ENCODE results near the gene NSUN7. TPM values are rescaled to one million over a fixed set of nuclear protein-coding genes. Genes with fewer than 3 reads are reported as not detected.
"Not testable (repeated sequence)": the region's sequence is repeated elsewhere in the genome, so short reads cannot be mapped to it uniquely, and the experiment has no call there.

NSUN7 gene
- total RNA-seq, 1 experiment from 2014 or later = not detected

- DNase-seq (ENCODE audit: extremely low read depth, low read depth) = no peak
These were observed 62.6 kb downstream of the NSUN7 start for GRCh38 chr4:40812386-40812785.

DNA sequence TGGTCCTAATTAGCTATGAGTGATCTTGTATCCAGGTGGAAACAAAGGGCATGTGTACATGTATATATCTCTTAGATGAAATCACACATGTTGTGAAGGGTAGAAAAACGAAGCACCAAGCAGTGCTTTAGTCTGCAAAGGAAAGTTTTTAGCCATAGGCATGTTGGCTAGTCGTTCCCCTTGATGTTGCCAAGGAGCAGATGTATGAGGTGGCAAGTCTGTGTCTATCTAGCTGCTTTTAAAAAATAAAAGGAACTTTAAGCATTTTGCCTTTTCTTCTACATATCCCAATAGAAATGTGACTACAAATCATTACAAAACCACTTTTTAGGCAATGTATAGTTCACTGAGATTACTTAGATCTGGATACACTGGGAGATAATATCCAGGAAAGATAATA is 63.1 kb downstream of the NSUN7 start:
- no peak for DNase-seq (ENCODE audit: extremely low read depth, low read depth)

DNA sequence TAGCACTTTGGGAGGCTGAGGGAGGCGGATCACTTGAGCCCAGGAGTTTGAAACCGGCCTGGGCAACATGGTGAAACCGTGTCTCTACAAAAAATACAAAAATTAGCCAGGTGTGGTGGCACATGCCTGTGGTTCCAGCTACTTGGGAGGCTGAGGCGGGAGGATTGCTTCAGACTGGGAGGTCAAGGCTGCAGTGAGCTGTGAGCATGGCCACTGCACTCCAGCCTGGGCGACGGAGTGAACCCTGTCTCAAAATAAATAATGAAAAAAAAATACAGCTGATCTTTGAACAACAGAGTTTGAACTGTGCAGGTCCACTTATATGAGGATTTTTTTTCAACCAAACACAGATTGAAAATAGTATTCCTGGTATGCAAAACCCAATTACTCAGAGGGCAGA is 67.4 kb downstream of the NSUN7 start:
- DNase-seq (ENCODE audit: extremely low read depth, low read depth) = not testable (repeated sequence)

- DNase-seq (ENCODE audit: extremely low read depth, low read depth) = no peak
These were observed 70.3 kb downstream of the NSUN7 start for GRCh38 chr4:40820101-40820500.

DNA sequence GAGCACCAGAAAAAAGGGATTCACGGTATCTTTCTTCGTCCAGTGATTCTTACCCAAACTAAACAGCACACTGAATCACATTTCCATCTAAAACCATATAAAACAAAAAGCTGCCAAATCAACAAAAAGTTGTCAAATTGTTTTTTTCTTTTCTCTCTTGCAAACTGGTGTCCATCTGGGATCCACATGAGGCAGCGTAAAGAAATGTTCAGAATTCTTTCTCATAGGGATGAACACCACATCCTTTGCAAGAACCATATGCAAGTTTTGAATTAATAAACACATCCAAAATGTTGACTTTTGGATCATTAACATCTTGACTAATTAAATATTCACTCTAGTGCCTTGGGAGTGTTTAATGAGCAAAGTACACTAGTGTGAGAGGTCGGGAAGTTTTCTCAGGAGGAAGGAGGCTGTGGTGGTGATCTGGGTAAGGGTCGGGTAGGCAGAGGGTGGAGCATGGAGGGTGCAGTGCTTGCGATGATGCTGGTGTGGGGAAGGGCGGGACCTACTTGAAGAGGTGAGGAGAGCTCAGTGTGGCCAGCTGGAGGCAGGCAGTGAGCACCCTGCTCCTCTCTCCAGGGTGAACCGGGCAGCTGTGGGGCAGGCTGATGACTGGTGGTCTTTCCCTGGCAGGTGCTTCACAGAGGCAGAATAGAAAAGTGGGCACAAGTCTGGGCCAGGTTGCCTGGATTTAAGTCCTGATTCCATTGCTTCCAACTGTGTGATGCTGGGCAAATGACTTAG is 72.8 kb downstream of the NSUN7 start:
- DNase-seq (ENCODE audit: extremely low read depth, low read depth) = no peak

DNA sequence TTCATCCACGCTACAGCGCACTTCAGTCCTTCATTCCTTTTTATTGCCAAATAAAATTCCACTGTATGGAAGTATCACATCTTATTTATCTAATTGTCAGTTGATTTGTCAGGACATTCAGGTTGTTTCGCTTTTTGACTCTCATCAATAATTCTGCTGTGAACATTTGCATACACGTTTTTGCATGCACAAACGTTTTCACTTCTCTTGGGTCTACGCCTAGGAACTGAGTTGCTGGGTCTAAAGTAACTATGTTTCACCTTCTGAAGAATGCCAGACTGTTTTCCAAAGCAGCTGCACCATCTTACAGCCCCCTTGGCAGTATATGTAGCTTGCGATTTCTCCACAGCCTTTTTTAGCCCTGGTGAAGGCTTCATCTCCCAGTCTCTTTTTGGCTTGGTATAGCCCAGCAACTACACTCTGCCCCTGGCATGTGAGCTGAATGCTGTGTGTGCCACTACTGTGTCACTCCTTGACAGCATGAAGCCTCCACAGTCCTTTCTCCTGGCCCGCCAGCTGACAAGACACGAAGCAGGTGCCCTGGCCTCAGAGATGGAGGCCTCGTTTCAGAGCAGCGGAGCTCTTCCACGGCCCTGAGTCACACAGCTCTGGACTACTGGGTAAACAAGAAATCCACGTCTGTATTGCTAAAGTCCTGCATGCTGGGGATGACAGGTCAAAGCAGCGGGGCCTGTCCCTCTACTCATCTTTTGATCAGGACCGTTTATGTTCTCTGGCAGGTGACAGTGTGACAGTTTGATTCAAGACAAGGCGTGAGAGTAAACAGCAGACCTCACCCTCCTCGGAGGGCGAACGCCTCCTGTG is 75.5 kb downstream of the NSUN7 start:
- DNase-seq (ENCODE audit: extremely low read depth, low read depth) = no peak

GRCh38 chr4:40826821-40827220 is 77.1 kb downstream of the NSUN7 start:
- DNase-seq (ENCODE audit: extremely low read depth, low read depth) = no peak

DNA sequence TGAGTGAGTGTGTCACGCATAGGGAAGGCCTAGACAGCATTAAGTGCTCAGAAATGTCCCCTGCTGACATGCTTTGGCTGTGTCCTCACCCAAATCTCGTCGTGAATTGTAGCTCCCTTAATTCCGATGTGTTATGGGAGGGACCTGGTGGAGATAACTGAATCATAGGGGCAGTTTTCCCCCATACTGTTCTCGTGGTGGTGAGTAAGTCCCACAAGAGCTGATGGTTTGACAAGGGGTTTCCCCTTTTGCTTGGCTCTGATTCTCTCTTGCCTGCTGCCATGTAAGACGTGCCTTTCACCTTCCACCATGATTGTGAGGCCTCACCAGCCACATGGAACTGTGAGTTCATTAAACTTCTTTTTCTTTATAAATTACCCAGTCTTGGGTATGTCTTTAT is 78.0 kb downstream of the NSUN7 start:
- no peak for DNase-seq (ENCODE audit: extremely low read depth, low read depth)

- no peak for DNase-seq (ENCODE audit: extremely low read depth, low read depth)
These were observed 78.9 kb downstream of the NSUN7 start for GRCh38 chr4:40828661-40829060.

DNA sequence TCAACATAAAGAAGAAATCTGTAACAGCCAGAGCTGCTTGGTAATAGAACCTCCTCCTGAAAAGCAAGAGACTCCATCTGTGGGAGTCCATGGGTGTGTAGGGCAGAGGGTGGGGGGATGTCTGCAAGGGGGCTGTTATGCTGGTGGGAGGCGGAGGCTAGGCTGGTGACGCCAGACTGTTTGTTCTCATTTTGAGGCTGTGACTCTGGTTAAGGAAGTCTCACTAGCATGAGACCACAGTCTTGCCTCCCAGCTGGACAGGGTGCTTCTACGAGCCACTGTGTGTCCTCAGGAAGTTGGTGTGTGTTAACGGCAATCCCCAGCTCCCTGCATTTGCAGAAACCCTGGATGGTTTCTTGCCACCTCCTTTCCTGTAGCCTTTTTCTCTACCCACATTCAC is 79.8 kb downstream of the NSUN7 start:
- no peak for DNase-seq (ENCODE audit: extremely low read depth, low read depth)

- DNase-seq (ENCODE audit: extremely low read depth, low read depth) = no peak
These were observed 81.6 kb downstream of the NSUN7 start for GRCh38 chr4:40831146-40831907.

DNA sequence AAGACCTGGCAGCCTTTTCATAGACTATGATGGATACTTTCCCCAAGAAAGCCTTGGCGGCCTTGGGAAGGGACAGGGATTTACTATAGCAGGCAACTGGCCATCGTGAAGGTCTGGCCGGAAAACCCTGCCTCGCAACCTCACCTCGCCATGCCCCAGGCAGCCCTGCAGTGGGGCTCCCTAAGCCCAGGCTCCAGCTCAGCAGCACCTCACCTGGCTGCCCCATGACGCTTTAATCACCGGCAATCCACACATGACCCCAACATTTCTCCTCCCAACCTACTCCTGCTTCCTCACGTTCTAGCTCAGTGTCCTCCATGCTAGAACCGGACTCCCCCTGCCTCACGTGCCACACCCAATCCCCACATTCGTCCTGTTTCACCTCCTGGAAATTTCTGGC is 82.4 kb downstream of the NSUN7 start:
- no peak for DNase-seq (ENCODE audit: extremely low read depth, low read depth)

GRCh38 chr4:40833212-40833611 is 83.5 kb downstream of the NSUN7 start:
- no peak for DNase-seq (ENCODE audit: extremely low read depth, low read depth)

DNA sequence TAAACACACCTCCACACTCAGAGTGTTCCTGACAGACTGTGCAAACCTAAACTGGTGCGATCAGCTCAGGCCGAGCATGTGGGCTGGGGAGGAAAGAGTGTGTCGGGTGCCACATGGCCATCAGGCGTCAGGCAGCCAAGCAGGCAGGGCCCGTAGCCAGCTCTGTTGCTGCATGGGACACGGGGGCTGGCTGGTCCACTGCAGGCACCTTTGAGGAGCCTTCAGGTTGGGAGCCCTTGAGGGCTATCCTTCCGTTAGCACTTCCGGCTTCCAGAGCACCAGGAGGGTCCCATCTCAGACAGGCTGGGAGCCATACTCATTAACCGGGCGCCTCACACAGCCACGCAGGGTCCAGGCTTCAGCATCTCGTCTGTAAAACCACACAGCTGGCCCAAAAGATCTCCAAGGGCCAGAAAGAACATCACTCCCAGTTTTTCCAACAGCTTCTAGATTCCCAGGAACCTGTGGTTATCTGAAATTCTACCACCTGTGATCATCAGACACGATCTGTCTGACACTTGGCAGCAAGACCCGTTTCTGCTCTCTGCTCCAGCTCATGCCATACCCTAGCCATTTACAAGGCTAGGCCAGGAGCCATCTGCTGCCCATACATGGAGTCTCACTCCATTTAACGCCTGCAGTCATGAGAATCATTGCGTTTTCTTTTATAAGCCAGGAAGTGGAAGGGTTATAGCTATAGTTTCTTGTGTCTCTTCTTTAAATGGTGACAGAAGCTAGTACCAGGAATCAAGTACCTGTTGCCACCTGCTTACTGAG is 87.5 kb downstream of the NSUN7 start:
- no peak for DNase-seq (ENCODE audit: extremely low read depth, low read depth)

DNA sequence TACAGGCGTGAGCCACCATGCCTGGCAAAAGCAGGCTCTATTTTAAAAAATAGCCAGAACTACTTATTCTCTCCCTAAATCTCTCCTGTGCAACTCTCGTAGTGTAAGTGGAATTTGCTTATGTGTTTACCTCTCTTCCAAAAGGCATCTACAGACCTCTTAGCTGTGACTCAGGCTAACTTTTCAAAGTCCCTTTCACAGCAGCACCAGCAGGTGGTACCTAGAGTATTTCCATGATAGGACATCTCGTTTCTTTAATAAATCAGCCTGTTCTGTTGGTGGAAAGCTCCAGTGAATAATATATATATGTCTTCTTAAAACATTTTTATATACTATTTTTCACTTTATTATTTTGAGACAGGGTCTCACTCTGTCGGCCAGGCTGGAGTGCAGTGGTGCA is 89.0 kb downstream of the NSUN7 start:
- no peak for DNase-seq (ENCODE audit: extremely low read depth, low read depth)

DNA sequence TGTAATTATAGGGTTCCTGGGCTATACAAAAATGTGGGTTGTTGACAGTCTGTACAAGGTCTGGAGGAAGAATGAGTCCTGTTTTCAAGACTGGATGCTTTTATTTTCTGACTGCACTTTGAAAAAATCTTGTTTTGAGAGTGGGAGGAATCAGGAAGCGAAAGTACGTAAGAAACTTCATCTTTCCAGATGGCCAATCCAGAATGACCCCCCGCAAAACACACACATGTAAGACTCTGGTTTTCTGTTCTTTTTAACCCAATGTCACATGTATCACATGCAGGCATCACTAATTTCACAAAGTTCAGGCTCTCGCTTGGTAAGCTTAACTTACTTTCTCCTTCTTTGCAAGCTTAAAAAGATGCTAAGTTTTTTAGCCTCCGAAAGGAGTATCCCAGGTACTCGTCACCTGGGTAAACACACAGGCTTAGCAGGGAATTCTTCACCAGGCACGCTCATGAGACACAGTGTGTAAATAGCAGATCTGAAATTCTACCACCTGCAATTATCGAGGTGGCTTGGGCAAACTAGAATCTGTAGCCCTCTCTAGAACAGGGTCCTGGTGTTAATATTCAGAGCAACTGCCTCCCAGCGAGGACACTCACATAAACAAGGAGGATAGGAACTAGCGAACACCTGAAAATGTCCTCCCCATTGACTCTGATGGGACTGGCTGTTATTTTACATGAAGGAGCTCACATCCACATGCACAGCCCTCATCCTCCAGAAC is 90.7 kb downstream of the NSUN7 start:
- DNase-seq (ENCODE audit: extremely low read depth, low read depth) = no peak

- DNase-seq (ENCODE audit: extremely low read depth, low read depth) = peak; percentile 79
These were observed 91.3 kb downstream of the NSUN7 start for GRCh38 chr4:40840985-40841571.

- no peak for DNase-seq (ENCODE audit: extremely low read depth, low read depth)
These were observed 92.6 kb downstream of the NSUN7 start for GRCh38 chr4:40842318-40842717.

DNA sequence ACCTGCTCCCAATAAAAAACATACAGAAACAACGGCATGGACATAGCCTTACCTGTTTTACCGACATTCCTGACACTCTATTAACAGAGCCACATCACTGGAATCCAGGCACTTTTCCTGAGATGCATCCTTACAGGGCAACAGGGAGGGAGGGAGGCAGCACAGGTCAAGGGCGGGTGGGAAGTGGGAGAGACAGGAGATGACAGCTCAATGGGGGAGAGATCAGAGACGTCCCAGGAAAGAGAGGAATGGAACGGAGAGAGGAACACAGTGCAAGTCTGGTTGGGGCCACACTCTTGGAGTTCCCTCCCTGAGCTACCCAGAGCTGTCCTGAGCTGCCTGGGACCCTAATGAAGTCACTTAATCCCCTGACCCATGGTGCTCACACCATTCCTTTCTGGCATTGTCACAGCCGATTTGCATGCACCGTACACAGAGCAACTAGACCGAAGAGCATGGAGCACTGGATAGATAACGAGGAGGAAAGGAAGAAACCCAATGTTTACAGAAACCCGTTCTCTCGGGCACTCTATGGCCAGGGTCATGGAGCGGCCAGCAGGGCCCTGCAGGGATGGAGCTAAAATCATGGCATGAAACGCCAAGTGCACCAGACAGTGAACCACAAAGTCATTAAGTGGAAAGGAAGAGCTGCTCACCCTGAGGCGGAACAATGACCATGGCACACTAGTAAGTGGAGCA is 93.1 kb downstream of the NSUN7 start:
- DNase-seq (ENCODE audit: extremely low read depth, low read depth) = no peak

All from NCI-H460 (cell line).